OCI-LY1 (cell line): Measurements from ENCODE around the gene CYB5R4.

Experiments used
- H2AFZ ChIP-seq: fragments of 200-600 bp; sonication (generic), shearing (Covaris generic); 2 replicates; pipeline ENCODE4 v1.6.0; 2014; ENCODE audit warnings: antibody characterized with exemption, mild to moderate bottlenecking, low read length
- H3F3A ChIP-seq: fragments of 200-600 bp; sonication (generic), shearing (Covaris generic); 2 replicates; pipeline ENCODE4 v1.6.0; 2014; ENCODE audit warnings: mild to moderate bottlenecking, antibody characterized with exemption, low read length, moderate library complexity; ENCODE audit not compliant: insufficient read depth
- H3K27ac ChIP-seq: fragments of 200-600 bp; sonication (generic); 2 replicates; pipeline ENCODE4 v1.5.1; 2014; ENCODE audit warnings: low read length, mixed run types, mild to moderate bottlenecking, low read depth; ENCODE audit not compliant: poor library complexity, severe bottlenecking
- H3K27me3 ChIP-seq: fragments of 200-600 bp; sonication (generic); 2 replicates; pipeline ENCODE4 v1.6.0; 2014; ENCODE audit warnings: antibody characterized with exemption, mild to moderate bottlenecking, low read length, moderate library complexity; ENCODE audit not compliant: insufficient read depth
- H3K36me3 ChIP-seq: fragments of 200-600 bp; sonication (generic); 2 replicates; pipeline ENCODE4 v1.6.1; 2014; ENCODE audit warnings: mild to moderate bottlenecking, antibody characterized with exemption, low read length, moderate library complexity, mixed read lengths; ENCODE audit not compliant: insufficient read depth
- H3K4me1 ChIP-seq: fragments of 200-600 bp; sonication (generic); 2 replicates; pipeline ENCODE4 v1.5.1; 2014; ENCODE audit warnings: mild to moderate bottlenecking, low read length, moderate library complexity; ENCODE audit not compliant: insufficient read depth, severe bottlenecking
- H3K4me2 ChIP-seq: fragments of 200-600 bp; sonication (generic), shearing (Covaris generic); 2 replicates; pipeline ENCODE4 v1.6.1; 2014; ENCODE audit warnings: low read length
- H3K4me3 ChIP-seq: fragments of 200-600 bp; sonication (generic); 2 replicates; pipeline ENCODE4 v1.5.1; 2014; ENCODE audit warnings: low read length, low read depth, mild to moderate bottlenecking, mixed read lengths; ENCODE audit not compliant: poor library complexity, severe bottlenecking
- H3K79me2 ChIP-seq: fragments of 200-600 bp; shearing (Covaris generic); 2 replicates; pipeline ENCODE4 v1.6.1; 2016; ENCODE audit warnings: mixed run types, low read length, mixed read lengths; ENCODE audit not compliant: insufficient read depth
- H3K9ac ChIP-seq: fragments of 200-600 bp; sonication (generic), shearing (Covaris generic); 2 replicates; pipeline ENCODE4 v1.6.1; 2014; ENCODE audit warnings: mild to moderate bottlenecking, low read length, mixed read lengths
- H3K9me2 ChIP-seq: fragments of 200-600 bp; sonication (generic), shearing (Covaris generic); 2 replicates; pipeline ENCODE4 v1.6.1; 2014; ENCODE audit warnings: low read depth, mild to moderate bottlenecking, low read length, mixed read lengths
- H3K9me3 ChIP-seq: fragments of 200-600 bp; shearing (Covaris generic); 2 replicates; pipeline ENCODE4 v1.6.1; 2014; ENCODE audit warnings: low read length, mixed read lengths
- H4K20me1 ChIP-seq: fragments of 200-600 bp; sonication (generic), shearing (Covaris generic); 2 replicates; pipeline ENCODE4 v1.6.0; 2016; ENCODE audit warnings: mild to moderate bottlenecking, low read length; ENCODE audit not compliant: insufficient read depth
- CTCF ChIP-seq: fragments of 200-600 bp; sonication (generic), shearing (Covaris generic); IDR thresholded peaks from 2 replicates; pipeline ENCODE4 v1.5.1; 2017; ENCODE audit warnings: mild to moderate bottlenecking, antibody characterized with exemption, low read length, moderate library complexity, mixed read lengths
- EZH2 ChIP-seq: fragments of 200-600 bp; sonication (generic), shearing (Covaris generic); IDR thresholded peaks from 2 replicates; pipeline ENCODE4 v1.8.0; 2017; ENCODE audit warnings: borderline replicate concordance, mixed run types, mild to moderate bottlenecking, antibody characterized with exemption, low read length, moderate library complexity, mixed read lengths

Gene CYB5R4

GRCh38 chr6:83827050-83827449 lies 32.4 kb upstream of the CYB5R4 start:
- H4K20me1 ChIP-seq, result no peaks in the 10 kb centered on the region
- H3K9me3 ChIP-seq, result no peaks in the 10 kb centered on the region
- H2AFZ ChIP-seq, result no peak overlapping the region
- H3F3A ChIP-seq, result no peaks in the 10 kb centered on the region
- H3K4me3 ChIP-seq, result no peak overlapping the region
- H3K4me1 ChIP-seq, result no peaks in the 10 kb centered on the region
- H3K27ac ChIP-seq, result no peak overlapping the region
- no peaks in the 10 kb centered on the region for H3K36me3 ChIP-seq
- no peaks in the 10 kb centered on the region for H3K9me2 ChIP-seq
- H3K79me2 ChIP-seq, result no peaks in the 10 kb centered on the region
- TF ChIP-seq EZH2 (no peak), CTCF (no peak)
- H3K9ac ChIP-seq, result no peak overlapping the region
- no peak overlapping the region for H3K4me2 ChIP-seq
- H3K27me3 ChIP-seq, result no peaks in the 10 kb centered on the region

- no peak overlapping the region for H3K4me3 ChIP-seq
- no peaks in the 10 kb centered on the region for H3K27me3 ChIP-seq
- no peaks in the 10 kb centered on the region for H3F3A ChIP-seq
- no peak overlapping the region for H3K9ac ChIP-seq
- no peak overlapping the region for H3K27ac ChIP-seq
- no peaks in the 10 kb centered on the region for H3K4me1 ChIP-seq
- H3K9me2 ChIP-seq, result no peaks in the 10 kb centered on the region
- no peaks in the 10 kb centered on the region for H4K20me1 ChIP-seq
- H3K9me3 ChIP-seq, result no peaks in the 10 kb centered on the region
- no peaks in the 10 kb centered on the region for H3K36me3 ChIP-seq
- no peak overlapping the region for H3K4me2 ChIP-seq
- no peaks in the 10 kb centered on the region for H3K79me2 ChIP-seq
- H2AFZ ChIP-seq, result no peak overlapping the region
- TF ChIP-seq EZH2, result no peak
- no peak for TF ChIP-seq CTCF
Observed at GRCh38 chr6:83838727-83839126, 20.8 kb upstream of the CYB5R4 start.

- no peaks in the 10 kb centered on the region for H3K36me3 ChIP-seq
- H2AFZ ChIP-seq, result no peak overlapping the region
- H3K27me3 ChIP-seq, result no peaks in the 10 kb centered on the region
- H4K20me1 ChIP-seq, result no peaks in the 10 kb centered on the region
- no peaks in the 10 kb centered on the region for H3F3A ChIP-seq
- no peak overlapping the region for H3K4me3 ChIP-seq
- no peak for TF ChIP-seq CTCF
- no peak for TF ChIP-seq EZH2
- H3K27ac ChIP-seq, result no peak overlapping the region
- no peaks in the 10 kb centered on the region for H3K4me1 ChIP-seq
- H3K79me2 ChIP-seq, result no peaks in the 10 kb centered on the region
- H3K9ac ChIP-seq, result no peak overlapping the region
- H3K9me3 ChIP-seq, result no peaks in the 10 kb centered on the region
- H3K9me2 ChIP-seq, result no peaks in the 10 kb centered on the region
- no peak overlapping the region for H3K4me2 ChIP-seq
Observed at GRCh38 chr6:83844170-83844569, 15.3 kb upstream of the CYB5R4 start.
